Measurements from ENCODE around the gene UMAD1.

The UMAD1 gene

DNA sequence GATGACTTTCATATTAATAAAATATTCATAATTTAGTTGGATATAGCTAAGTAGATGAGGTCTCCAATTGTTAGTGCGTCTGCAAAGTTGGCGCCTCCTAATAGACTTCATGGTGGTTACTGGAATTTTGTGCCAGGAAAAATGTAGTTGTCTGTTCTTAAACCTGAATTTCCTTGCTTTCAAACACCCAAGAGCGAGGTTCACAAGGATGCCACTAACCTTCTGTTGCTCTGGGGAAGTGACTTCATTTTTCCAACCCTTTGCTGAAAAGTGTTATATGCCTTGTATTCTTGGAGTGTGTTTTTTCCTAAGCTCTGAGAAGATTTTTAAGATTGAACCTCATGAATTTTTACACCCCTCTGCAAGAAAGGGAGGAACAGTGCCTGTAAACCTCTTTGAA lies 229.1 kb downstream of the UMAD1 start:
- TF ChIP-seq CSDC2 (CRISPR knock-in tag; IDR thresholded peaks at IDR 0.05) (no peak), ISL1 (CRISPR knock-in tag; IDR thresholded peaks at IDR 0.05) (no peak), ZNF70 (CRISPR knock-in tag; IDR thresholded peaks at IDR 0.05) (no peak), PPARA (CRISPR knock-in tag; IDR thresholded peaks at IDR 0.05; ENCODE audit: borderline replicate concordance) (no peak), ZC3H10 (CRISPR knock-in tag; IDR thresholded peaks at IDR 0.05) (no peak), PATZ1 (CRISPR knock-in tag; IDR thresholded peaks at IDR 0.05; ENCODE audit: borderline replicate concordance) (no peak), GLIS3 (CRISPR knock-in tag; IDR thresholded peaks at IDR 0.05) (no peak), ZFP3 (CRISPR knock-in tag; IDR thresholded peaks at IDR 0.05) (no peak), CREB5 (CRISPR knock-in tag; IDR thresholded peaks at IDR 0.05; ENCODE audit: low read depth) (no peak), TSHZ2 (CRISPR knock-in tag; IDR thresholded peaks at IDR 0.05) (no peak), ZFP30 (CRISPR knock-in tag; IDR thresholded peaks at IDR 0.05) (no peak)
- TF ChIP-seq, protein P1, sequence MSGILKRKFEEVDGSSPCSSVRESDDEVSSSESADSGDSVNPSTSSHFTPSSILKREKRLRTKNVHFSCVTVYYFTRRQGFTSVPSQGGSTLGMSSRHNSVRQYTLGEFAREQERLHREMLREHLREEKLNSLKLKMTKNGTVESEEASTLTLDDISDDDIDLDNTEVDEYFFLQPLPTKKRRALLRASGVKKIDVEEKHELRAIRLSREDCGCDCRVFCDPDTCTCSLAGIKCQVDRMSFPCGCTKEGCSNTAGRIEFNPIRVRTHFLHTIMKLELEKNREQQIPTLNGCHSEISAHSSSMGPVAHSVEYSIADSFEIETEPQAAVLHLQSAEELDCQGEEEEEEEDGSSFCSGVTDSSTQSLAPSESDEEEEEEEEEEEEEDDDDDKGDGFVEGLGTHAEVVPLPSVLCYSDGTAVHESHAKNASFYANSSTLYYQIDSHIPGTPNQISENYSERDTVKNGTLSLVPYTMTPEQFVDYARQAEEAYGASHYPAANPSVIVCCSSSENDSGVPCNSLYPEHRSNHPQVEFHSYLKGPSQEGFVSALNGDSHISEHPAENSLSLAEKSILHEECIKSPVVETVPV (CRISPR knock-in tag; IDR thresholded peaks at IDR 0.05): no peak
- no peak for ATAC-seq

GRCh38 chr7:7870555-7870954 lies 230.0 kb downstream of the UMAD1 start:
- TF ChIP-seq OSR1 (CRISPR knock-in tag; IDR thresholded peaks at IDR 0.05) (no peak), POU6F1 (CRISPR knock-in tag; IDR thresholded peaks at IDR 0.05; ENCODE audit: borderline replicate concordance, low read depth) (no peak), TCF4 (CRISPR knock-in tag; IDR thresholded peaks at IDR 0.05; ENCODE audit: borderline replicate concordance) (no peak), ZFP30 (CRISPR knock-in tag; IDR thresholded peaks at IDR 0.05) (no peak)
- TF ChIP-seq, protein P1 (CRISPR knock-in tag; IDR thresholded peaks at IDR 0.05): no peak
- ATAC-seq: no peak

DNA sequence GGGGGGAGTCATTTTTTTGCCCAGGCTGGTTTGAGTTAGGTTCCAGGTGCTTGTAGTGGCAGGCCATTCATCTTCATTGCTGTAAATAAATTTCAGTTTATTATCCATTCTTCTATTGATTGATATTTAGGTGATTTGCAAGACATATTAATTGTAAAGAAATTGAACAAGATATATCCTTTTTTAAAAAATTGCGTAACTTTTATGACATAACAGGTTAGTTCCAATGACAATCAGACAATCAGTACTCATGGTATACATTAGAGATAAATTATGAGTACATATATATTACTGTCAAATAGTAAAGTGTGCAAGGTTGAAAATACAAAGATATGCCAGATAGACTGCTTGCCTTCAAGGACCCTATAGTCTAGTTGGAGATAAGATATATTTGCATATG lies 235.9 kb downstream of the UMAD1 start:
- ATAC-seq: no peak
- TF ChIP-seq BACH2 (CRISPR knock-in tag; IDR thresholded peaks at IDR 0.05; ENCODE audit: borderline replicate concordance): no peak
- no peak for TF ChIP-seq ISL1 (CRISPR knock-in tag; IDR thresholded peaks at IDR 0.05)
- TF ChIP-seq POU6F1 (CRISPR knock-in tag; IDR thresholded peaks at IDR 0.05; ENCODE audit: borderline replicate concordance, low read depth): no peak
- no peak for TF ChIP-seq TSHZ2 (CRISPR knock-in tag; IDR thresholded peaks at IDR 0.05)
- TF ChIP-seq ZC3H10 (CRISPR knock-in tag; IDR thresholded peaks at IDR 0.05): no peak
- TF ChIP-seq, protein P1 (CRISPR knock-in tag; IDR thresholded peaks at IDR 0.05): no peak
- TF ChIP-seq PATZ1 (CRISPR knock-in tag; IDR thresholded peaks at IDR 0.05; ENCODE audit: borderline replicate concordance): no peak

All from SK-N-SH treated with all-trans-retinoic acid at 6 μM for 48 hours (cell line).